Activated naive CD8-positive, alpha-beta T cell treated with anti-CD3 and anti-CD28 coated beads, Interleukin-2, amount 10 ng/mL, durations not matched to agents 7 days and 5 days (primary cell): ENCODE results near the gene DACT3. TPM values are rescaled to one million over a fixed set of nuclear protein-coding genes. Genes with fewer than 3 reads are reported as not detected.
A peak's percentile ranks its signal among the peaks of the same experiment; 100 is the strongest.

Source experiments
- ATAC-seq: fragments of 150-1000 bp; cut with Tn5 transposase; one replicate; pipeline ENCODE4 v1.10.0; 2021; ENCODE audit warnings: low read depth, moderate library complexity
- POLR2A ChIA-PET: fragments of 350-600 bp; sonication (Branson Sonifier 250); formaldehyde crosslinking; loops from one replicate; lab custom pipeline; 2021; ENCODE audit warnings: antibody characterized with exemption; lab: Charles Lee
- DNase-seq: peaks from one replicate; pipeline ENCODE4 v3.0.0; 2021
- H3K27ac Mint-ChIP-seq: one replicate; pipeline ENCODE4 v1.8.0; 2022; ENCODE audit warnings: mild to moderate bottlenecking, mixed read lengths
- H3K27me3 Mint-ChIP-seq: one replicate; pipeline ENCODE4 v1.8.0; 2022; ENCODE audit warnings: mild to moderate bottlenecking, moderate library complexity, mixed read lengths
- H3K36me3 Mint-ChIP-seq: one replicate; pipeline ENCODE4 v1.8.0; 2021; ENCODE audit warnings: mild to moderate bottlenecking, mixed read lengths
- H3K4me1 Mint-ChIP-seq: one replicate; pipeline ENCODE4 v1.8.0; 2021; ENCODE audit warnings: mixed read lengths
- H3K4me3 Mint-ChIP-seq: one replicate; pipeline ENCODE4 v1.8.0; 2022; ENCODE audit warnings: mild to moderate bottlenecking, moderate library complexity, mixed read lengths
- H3K9me3 Mint-ChIP-seq: one replicate; pipeline ENCODE4 v1.8.0; 2021; ENCODE audit warnings: mixed read lengths
- total RNA-seq, 2 experiments: library from RNA; stranded (reverse); gene quantifications; one replicate each; pipeline ENCODE4 v1.2.3, GENCODE V29; 2021

Gene DACT3, protein sequence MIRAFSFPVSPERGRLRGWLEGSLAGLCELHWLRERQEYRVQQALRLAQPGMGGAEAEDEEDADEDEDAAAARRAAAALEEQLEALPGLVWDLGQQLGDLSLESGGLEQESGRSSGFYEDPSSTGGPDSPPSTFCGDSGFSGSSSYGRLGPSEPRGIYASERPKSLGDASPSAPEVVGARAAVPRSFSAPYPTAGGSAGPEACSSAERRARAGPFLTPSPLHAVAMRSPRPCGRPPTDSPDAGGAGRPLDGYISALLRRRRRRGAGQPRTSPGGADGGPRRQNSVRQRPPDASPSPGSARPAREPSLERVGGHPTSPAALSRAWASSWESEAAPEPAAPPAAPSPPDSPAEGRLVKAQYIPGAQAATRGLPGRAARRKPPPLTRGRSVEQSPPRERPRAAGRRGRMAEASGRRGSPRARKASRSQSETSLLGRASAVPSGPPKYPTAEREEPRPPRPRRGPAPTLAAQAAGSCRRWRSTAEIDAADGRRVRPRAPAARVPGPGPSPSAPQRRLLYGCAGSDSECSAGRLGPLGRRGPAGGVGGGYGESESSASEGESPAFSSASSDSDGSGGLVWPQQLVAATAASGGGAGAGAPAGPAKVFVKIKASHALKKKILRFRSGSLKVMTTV
- under 1 TPM; 0.42 to 0.48 TPM for total RNA-seq

DNA sequence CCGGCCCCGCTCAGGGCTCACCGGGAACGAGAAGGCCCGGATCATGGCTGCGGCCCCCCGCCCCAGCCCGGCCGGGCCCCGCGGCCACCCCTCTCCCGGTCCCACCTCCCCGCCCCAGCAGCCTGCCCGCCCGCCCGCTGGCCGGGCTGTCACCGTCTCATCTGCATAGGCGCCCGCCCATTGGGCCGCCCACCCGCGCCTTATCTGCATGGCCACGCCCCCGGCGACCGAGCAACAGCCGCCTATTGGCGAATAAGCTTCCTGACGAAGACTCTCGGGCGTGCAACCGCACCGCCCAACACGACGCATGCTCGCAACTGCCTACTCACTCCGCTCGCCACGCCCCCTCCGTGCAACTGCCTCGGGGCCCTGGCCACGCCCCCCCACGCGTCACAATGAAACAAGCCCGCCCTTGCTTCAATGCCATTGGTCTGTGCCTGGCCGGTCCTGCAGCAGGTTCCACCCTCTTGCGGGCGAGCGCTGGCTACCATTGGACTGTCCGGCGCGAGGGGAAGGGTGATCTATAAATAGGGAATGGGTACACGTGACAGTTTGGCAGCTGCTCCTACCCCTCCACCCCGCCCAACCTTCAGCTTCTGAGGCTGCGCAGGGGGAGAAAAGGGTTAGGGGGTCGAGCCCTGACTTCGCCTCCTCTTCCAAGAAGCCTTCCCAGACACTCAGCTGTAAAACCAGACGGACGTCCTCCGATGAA, at the start of gene DACT3:
TSS of gene DACT3 (minus strand) at position 163 of the 712 bp plus-strand sequence. CDS start at position 45, 118 bp downstream.
- DNase-seq, result peak; percentile 100
- ATAC-seq, result peak; percentile 92
- H3K4me1 Mint-ChIP-seq, result peaks cover 12% of the 10 kb centered on the region
- H3K4me3 Mint-ChIP-seq, result peak within 1 kb of the TSS; percentile 83
- no peaks in the 10 kb centered on the region for H3K36me3 Mint-ChIP-seq
- no peaks in the 10 kb centered on the region for H3K9me3 Mint-ChIP-seq
- peaks cover 32% of the 10 kb centered on the region for H3K27me3 Mint-ChIP-seq
- POLR2A ChIA-PET, result interaction anchor here (0.7 to 2.7 kb wide), 11 partner anchors 13 to 166 kb away, joined by 3 to 37 read pairs (median 7); partner anchors contain the start of gene CALM3
- H3K27ac Mint-ChIP-seq, result peak within 1 kb of the TSS; percentile 90

DNA sequence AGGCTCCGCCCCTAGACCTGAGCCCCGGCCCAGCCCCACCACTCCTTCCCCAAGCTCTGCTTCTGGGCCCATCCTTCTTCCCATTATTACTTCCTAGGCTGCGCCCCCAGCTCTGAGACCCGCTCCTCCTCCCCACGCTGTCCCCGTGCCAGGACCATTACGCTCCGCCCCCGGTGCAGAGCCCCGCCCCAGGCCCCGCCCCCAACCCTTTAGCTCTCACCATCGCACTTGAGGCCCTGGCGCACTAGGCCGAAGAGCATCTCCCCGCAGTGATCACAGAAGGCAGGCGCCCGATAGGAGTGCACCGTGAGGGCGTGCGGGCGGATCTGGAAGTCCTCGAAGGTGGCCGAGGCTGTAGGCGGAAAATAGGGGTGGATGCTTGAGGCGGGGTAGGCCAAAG, 49.7 kb upstream of the DACT3 start:
- ATAC-seq (no peak), DNase-seq (no peak)
- H3K27ac Mint-ChIP-seq, result peak overlapping the region; percentile 52
- no peaks in the 10 kb centered on the region for H3K27me3 Mint-ChIP-seq
- H3K4me3 Mint-ChIP-seq, result no peak overlapping the region
- peaks cover 32% of the 10 kb centered on the region for H3K36me3 Mint-ChIP-seq
- no peaks in the 10 kb centered on the region for H3K9me3 Mint-ChIP-seq
- H3K4me1 Mint-ChIP-seq, result peaks cover 25% of the 10 kb centered on the region
- POLR2A ChIA-PET, result interaction anchor here (0.7 to 2.5 kb wide), 4 partner anchors 18 to 99 kb away, joined by 3 to 8 read pairs (median 4); no protein-coding TSS in a partner anchor

DNA sequence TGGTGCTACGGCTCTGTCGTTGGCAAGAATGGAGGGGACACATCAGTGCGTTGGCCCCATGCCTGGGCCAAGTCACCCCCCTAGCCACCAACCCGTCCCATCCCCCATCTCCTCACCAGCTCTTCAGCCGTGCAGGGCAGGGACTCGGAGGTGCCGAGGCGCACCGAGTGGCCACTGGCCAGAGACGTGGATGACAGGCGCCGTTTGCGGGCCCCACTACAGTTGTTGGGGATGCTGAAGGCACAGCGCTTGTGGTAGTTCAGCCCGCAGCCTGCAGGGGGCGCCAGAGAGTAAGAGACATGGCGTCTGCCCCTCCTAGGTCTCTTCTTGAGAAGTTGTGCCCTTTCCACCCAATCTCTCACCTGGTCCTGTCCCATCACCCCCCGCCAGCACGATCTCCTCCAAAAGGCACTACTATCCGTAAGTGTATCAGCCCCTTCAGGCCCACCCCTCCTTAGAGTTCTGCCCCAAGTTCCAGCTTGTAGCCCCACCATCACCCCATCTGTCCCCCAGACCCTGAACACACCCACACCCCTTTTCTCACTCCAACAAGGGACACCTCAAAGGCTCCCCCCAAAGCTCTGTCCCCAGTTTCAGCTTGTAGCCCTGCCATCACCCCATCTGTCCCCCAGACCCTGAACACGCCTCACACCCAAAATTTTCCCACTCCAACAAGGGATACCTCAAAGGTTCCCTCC, 43.5 kb upstream of the DACT3 start:
- ATAC-seq, result peak; percentile 77
- POLR2A ChIA-PET, result interaction anchor here (0.9 to 3.9 kb wide), 6 partner anchors 10 to 117 kb away, joined by 3 to 36 read pairs (median 6); partner anchors contain the start of gene PRKD2
- peak overlapping the region; percentile 29 for H3K4me3 Mint-ChIP-seq
- H3K36me3 Mint-ChIP-seq, result peaks cover 34% of the 10 kb centered on the region
- H3K4me1 Mint-ChIP-seq, result peaks cover 15% of the 10 kb centered on the region
- DNase-seq, result peak; percentile 93
- no peaks in the 10 kb centered on the region for H3K27me3 Mint-ChIP-seq
- H3K9me3 Mint-ChIP-seq, result no peaks in the 10 kb centered on the region
- peak overlapping the region; percentile 79 for H3K27ac Mint-ChIP-seq

DNA sequence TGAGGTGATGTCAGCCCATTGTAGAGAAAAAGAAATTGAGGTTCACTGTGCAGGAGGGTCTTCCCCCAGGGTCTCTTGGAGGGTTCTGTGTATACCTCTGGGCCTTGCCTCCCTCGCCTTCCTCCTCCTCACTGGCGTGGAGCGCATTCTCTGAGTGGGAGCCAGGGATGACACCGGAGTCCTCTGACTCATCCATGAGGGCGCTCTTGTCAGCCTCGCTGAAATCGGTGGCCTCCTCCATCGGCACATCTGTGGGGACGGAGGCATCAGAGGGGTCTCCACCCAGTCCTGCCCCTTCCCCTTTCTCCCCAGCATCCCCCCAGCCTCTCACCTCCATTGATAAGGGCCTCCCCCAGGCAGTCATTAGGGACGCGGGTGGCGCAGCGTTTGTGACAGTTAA, 39.7 kb upstream of the DACT3 start:
- Mint-ChIP-seq H3K27ac (no peak overlapping the region), H3K4me3 (no peak overlapping the region), H3K4me1 (peaks cover 10% of the 10 kb centered on the region), H3K36me3 (peaks cover 39% of the 10 kb centered on the region), H3K9me3 (no peaks in the 10 kb centered on the region), H3K27me3 (no peaks in the 10 kb centered on the region)
- DNase-seq (no peak), ATAC-seq (no peak)
- POLR2A ChIA-PET, result interaction anchor here (0.9 kb wide), 1 partner anchor 28 kb away, joined by 3 read pairs; no protein-coding TSS in a partner anchor

DNA sequence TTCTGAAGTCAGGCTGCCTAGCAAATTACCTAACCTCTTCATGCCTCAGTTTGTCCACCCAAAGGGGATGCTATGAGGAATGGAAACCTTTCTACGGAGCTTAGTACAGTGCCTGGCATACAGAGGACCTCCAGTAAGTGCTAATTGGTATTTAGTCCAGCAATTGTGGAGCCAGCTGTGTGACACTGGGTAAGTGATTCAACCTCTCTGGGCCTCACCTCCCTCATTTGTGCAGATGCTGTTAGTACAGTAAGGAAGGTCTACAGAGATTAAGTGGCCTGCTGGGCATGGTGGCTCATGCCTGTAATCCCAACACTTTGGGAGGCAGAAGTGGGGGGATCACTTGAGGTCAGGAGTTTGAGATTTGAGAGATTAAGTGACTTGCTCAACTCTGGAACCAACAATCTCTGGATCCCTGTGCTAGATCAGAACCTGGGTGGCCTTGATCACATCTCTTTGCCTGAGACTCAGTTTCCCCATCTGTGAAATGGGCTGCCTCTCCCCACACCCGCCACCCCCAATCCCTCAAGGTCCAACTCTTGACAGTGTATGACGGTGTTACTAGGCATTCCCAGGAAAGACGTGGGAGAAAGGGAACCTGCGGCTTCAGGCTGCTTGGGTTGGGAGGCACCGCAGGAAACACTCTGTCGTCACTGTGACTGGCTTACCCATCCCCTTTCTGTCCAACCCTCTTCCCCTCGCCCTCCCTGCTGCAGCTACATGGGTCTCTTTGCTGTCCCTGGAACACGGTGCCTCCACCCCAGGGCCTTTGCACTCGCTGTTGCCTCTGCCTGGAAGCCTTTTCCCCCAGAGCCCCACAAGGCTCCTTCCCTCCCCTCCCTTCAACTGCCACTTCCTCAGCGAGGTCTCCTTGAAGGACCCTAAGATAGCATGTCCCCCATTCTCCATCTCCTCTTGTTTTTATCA, 37.7 kb upstream of the DACT3 start:
- H3K27me3 Mint-ChIP-seq, result no peaks in the 10 kb centered on the region
- no peaks in the 10 kb centered on the region for H3K4me1 Mint-ChIP-seq
- H3K4me3 Mint-ChIP-seq, result no peak overlapping the region
- peaks cover 40% of the 10 kb centered on the region for H3K36me3 Mint-ChIP-seq
- no peak for ATAC-seq
- no peaks in the 10 kb centered on the region for H3K9me3 Mint-ChIP-seq
- H3K27ac Mint-ChIP-seq, result no peak overlapping the region
- POLR2A ChIA-PET, result interaction anchor here (1.1 to 1.2 kb wide), 3 partner anchors 11 to 96 kb away, joined by 3 to 5 read pairs (median 3); no protein-coding TSS in a partner anchor
- DNase-seq, result no peak

DNA sequence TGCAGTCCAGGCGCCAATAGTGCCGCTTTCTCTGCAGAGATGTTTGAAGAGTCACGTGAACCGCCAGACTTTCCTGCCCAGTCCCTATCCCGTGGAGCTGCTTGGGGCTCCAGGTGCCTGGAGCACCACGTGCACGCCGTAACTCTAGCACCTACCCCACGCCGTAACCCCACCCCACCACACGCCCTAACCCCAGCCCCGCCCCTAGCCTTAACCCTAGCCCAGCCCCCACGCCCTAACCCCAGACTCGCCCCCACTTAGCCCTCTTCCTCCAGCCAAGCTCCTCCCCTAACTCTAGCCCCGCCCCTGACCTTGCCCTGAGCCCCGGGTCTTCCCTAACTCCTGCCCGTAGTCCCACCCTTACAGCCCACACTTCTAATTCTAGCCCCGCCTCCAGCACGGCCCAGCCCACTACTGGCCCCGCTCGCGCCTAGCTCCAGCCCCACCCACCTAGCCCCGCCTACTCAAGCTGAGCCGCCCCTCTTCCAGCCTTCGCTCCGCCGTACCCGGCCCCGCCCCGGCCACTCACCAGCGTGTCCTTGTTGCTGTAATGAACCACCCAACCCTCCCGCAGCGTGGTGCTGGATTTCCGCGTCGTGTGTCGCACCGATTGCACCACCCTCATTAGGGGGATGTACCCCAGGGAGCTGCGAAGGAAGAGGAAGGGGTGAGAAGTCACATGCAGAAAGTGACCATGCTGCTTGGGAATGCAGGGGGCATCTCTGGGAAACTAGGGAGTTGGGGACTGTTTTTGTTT, 36.4 kb upstream of the DACT3 start:
- peak; percentile 45 for ATAC-seq
- Mint-ChIP-seq H3K27ac (no peak overlapping the region), H3K4me3 (no peak overlapping the region), H3K4me1 (no peaks in the 10 kb centered on the region), H3K9me3 (no peaks in the 10 kb centered on the region), H3K27me3 (no peaks in the 10 kb centered on the region), H3K36me3 (peaks cover 46% of the 10 kb centered on the region)
- POLR2A ChIA-PET, result interaction anchor here (1.1 kb wide), 1 partner anchor 17 kb away, joined by 5 read pairs; no protein-coding TSS in a partner anchor
- peak; percentile 37 for DNase-seq

DNA sequence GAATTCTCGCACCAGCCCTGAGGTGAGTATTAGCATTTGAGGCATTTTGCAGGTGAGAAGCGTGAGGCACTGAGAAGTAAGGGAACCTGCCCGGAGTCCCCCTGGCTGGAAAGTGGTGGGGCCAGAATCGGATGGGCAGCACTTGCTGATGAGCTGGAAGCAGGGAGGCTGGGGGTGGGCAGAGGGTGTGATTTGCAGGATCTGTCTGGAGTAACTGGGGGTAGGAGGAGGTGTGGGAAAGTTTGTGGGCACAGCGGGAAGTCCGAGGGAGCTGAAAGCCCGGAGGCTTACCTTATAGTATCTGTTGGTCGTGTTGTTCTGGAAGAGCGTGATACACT, 35.9 kb upstream of the DACT3 start:
- no peak overlapping the region for H3K27ac Mint-ChIP-seq

DNA sequence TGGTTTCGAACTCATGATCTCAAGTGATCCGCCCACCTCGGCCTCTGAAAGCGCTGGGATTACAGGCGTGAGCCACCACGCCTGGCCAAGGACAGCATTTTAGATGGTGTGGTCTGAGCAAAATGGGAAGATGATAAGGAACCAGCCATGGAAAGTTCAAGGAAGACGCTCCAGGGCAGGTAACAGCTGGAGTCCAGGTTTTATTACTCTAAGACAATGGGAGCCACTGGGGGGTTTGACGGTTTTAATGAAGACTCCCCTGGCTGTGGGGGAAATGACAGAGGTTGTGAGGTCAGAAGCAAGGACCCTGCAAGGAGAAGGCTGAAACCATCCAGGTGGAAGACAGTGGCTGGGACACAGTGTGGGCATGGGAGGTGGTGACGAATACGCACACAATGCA, 35.1 kb upstream of the DACT3 start:
- POLR2A ChIA-PET, result no interaction called here
- no peak for DNase-seq
- H3K4me3 Mint-ChIP-seq, result no peak overlapping the region
- H3K27me3 Mint-ChIP-seq, result no peaks in the 10 kb centered on the region
- no peaks in the 10 kb centered on the region for H3K9me3 Mint-ChIP-seq
- ATAC-seq, result no peak
- no peak overlapping the region for H3K27ac Mint-ChIP-seq
- H3K4me1 Mint-ChIP-seq, result no peaks in the 10 kb centered on the region
- H3K36me3 Mint-ChIP-seq, result peaks cover 55% of the 10 kb centered on the region

More for the DNA sequence above, 35.9 kb upstream of the DACT3 start:
- ATAC-seq, result no peak
- no peak overlapping the region for H3K4me3 Mint-ChIP-seq
- H3K27me3 Mint-ChIP-seq, result no peaks in the 10 kb centered on the region
- H3K36me3 Mint-ChIP-seq, result peaks cover 52% of the 10 kb centered on the region
- H3K4me1 Mint-ChIP-seq, result no peaks in the 10 kb centered on the region
- H3K9me3 Mint-ChIP-seq, result no peaks in the 10 kb centered on the region
- no peak for DNase-seq
- POLR2A ChIA-PET, result no interaction called here

DNA sequence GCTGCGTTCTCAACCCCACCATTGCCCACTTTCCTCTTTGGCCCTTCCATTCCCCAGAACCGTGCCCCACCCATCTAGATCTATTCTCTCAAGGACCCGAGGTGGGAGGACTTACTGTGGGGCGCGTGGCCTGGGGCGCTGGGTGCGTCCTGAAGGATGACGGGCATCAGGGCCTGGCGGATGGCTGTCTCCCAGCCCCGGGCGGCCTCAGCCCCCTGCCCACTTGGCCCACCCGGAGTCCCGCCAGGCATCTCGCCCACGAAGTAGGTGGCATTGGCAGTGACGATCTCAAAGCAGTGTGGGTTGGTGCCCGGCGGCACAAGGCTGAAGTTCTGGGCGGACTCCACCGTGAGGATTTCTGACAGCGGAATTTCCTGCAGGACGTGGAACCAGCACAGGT, 32.8 kb upstream of the DACT3 start:
- H3K27me3 Mint-ChIP-seq, result no peaks in the 10 kb centered on the region
- POLR2A ChIA-PET, result no interaction called here
- no peaks in the 10 kb centered on the region for H3K4me1 Mint-ChIP-seq
- no peak overlapping the region for H3K4me3 Mint-ChIP-seq
- DNase-seq (no peak), ATAC-seq (no peak)
- no peaks in the 10 kb centered on the region for H3K9me3 Mint-ChIP-seq
- peaks cover 56% of the 10 kb centered on the region for H3K36me3 Mint-ChIP-seq
- H3K27ac Mint-ChIP-seq, result no peak overlapping the region

DNA sequence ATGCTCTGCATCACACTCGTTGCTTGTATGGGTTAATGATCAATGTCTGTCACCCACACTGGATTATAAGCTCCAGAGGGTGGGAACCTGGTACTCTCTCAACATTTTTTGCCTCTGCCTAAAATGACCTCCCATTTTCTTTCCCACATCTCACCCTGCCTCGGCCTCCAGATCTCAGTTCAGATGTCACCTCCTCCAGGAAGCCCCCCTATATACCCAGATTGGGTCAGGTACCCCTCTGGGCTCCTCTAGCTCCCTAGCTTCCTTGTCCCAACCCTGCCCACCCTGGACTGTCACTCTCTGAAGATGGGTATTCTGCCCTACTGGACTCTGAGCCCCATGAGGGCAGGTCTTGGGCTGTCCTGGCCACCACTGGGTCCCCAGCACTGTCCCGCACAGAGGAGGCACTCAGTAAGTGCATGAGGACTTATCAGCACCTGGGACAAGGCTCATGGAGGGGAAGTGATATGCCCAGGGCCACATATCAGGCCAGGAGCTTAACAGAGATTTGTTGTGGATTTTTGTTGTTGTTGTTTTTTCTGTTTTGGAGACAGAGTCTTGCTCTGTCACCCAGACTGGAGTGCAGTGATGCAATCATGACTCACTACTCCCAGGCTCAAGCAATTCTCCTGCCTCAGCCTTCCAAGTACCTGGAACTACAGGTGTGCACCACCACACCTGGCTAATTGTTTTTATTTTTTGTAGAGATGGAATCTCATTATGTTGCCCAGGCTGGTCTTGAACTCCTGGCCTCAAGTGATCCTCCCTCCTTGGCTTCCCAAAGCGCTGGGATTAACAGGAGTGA, 32.1 kb upstream of the DACT3 start:
- Mint-ChIP-seq H3K36me3 (peaks cover 53% of the 10 kb centered on the region), H3K9me3 (no peaks in the 10 kb centered on the region), H3K27me3 (no peaks in the 10 kb centered on the region), H3K27ac (peak overlapping the region; percentile 32), H3K4me1 (no peaks in the 10 kb centered on the region), H3K4me3 (no peak overlapping the region)
- DNase-seq (no peak), ATAC-seq (no peak)
- POLR2A ChIA-PET, result interaction anchor here (1.0 to 1.5 kb wide), 4 partner anchors 9 to 92 kb away, joined by 3 to 4 read pairs (median 4); partner anchors contain the start of gene CALM3

DNA sequence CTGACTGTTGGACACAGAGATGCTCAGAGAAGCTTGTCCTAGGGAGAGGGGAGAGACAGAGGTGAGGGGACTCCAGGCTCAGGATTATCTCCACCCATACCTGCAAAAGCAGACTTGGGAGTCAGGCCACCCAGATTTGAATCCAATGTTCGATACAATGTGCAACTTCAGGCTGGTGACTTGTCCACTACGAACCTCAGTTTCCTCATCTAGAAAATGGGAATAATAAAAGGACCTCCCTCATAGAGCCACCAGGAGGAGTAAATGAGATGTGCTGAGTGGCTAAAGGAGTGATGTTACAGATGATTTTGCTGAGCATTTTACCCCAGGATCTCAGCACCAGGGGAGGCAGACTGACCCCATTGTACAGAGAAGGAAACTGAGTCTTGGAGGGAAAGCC, 31.0 kb upstream of the DACT3 start:
- H3K27ac Mint-ChIP-seq, result peak overlapping the region; percentile 11
- peaks cover 51% of the 10 kb centered on the region for H3K36me3 Mint-ChIP-seq
- POLR2A ChIA-PET, result interaction anchor here (1.5 kb wide), 2 partner anchors 19 to 91 kb away, joined by 3 to 4 read pairs; partner anchors contain the start of gene CALM3

More for the DNA sequence above, 31.0 kb upstream of the DACT3 start:
- H3K4me3 Mint-ChIP-seq, result no peak overlapping the region
- H3K4me1 Mint-ChIP-seq, result no peaks in the 10 kb centered on the region
- H3K27me3 Mint-ChIP-seq, result no peaks in the 10 kb centered on the region
- DNase-seq (no peak), ATAC-seq (no peak)
- no peaks in the 10 kb centered on the region for H3K9me3 Mint-ChIP-seq
